HPDE6-E6E7 (cell line): ENCODE results near the gene ULK4.
"Not testable (repeated sequence)": the region's sequence is repeated elsewhere in the genome, so short reads cannot be mapped to it uniquely, and the experiment has no call there.

ENCODE experiments used
- DNase-seq: peaks from one replicate; pipeline ENCODE4 v3.0.0; 2011; ENCODE audit warnings: missing footprints; ENCODE audit errors: extremely low spot score

ULK4 gene

GRCh38 chr3:41768363-41768762 is 193.5 kb downstream of the ULK4 start:
- no peak for DNase-seq

DNA sequence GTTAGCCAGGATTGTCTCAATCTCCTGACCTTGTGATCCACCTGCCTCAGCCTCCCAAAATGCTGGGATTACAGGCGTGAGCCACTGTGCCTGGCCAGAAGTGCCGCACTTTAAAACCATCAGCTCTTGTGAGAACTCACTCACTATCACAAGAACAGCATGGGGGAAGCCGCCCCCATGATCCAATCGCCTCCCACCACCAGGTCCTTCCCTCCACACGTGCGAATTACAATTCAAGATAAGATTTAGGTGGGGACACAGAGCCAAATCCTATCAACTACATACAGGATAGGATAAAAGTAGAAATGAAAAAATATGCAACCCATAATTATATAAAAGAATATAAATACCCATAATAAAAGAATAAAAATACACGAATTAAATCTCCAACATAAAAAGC is 199.0 kb downstream of the ULK4 start:
- not testable (repeated sequence) for DNase-seq

GRCh38 chr3:41753651-41754050 is 208.3 kb downstream of the ULK4 start:
- DNase-seq, result no peak

- DNase-seq, result no peak
These were observed 210.3 kb downstream of the ULK4 start for GRCh38 chr3:41751597-41751996.

DNA sequence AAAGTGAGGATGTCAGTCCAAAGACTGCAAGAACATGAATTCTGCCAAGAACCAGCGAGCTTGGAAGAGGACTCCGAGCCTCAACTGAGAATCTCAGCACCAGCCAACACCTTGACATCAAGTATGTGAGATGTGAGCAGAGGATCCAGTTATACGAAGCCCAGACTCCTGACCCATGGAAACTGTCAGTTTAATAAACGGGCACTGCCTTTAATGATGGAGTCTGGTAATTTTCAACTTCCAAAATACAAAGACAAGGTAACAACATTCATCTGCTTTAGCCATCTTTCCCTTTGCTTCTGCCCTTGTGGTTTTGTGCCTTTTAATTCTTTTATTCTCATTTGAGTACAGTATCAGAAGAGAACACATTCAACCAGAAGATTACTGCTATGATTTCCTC is 211.9 kb downstream of the ULK4 start:
- no peak for DNase-seq

- no peak for DNase-seq
These were observed 215.7 kb downstream of the ULK4 start for GRCh38 chr3:41746215-41746614.

- DNase-seq, result no peak
These were observed 219.8 kb downstream of the ULK4 start for GRCh38 chr3:41742121-41742520.

GRCh38 chr3:41740374-41740886 is 221.5 kb downstream of the ULK4 start:
- DNase-seq, result no peak

DNA sequence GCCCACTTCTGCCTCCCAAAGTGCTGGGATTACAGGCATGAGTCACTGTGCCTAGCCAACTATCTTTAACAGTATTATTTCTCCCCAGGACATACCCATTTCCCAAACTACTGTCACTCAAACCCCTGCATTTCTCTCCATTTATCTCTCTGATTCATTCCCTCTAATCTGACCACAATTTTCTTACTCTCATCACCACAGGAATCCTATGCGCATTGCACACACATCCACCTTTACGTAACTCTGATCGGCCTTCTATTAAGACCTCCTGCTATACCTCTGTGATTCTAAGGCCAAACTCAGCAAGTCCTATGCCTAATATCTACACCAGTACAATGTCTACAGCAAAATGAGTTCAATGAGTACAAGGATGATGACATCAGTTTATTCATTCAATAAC is 235.0 kb downstream of the ULK4 start:
- no peak for DNase-seq

GRCh38 chr3:41717641-41718040 is 244.3 kb downstream of the ULK4 start:
- DNase-seq, result no peak

GRCh38 chr3:41716471-41716870 is 245.4 kb downstream of the ULK4 start:
- no peak for DNase-seq

DNA sequence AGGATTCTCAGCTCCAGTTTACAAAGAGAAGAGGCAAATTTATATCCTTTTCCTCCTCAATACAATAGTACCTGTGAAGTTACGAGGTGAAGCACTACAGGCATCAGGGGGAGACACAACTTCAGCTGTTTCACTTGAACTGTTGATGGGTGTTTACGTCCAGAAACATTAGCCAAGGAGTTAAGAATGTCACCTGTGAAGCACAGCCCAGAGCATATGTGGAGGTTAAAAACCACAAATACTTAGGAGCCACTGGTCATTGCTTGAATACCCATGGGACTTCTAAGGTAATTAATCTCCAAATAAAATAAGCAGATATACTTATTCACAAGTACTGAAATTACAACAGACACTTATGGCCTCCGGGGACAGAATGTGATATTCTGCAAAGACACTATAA is 246.5 kb downstream of the ULK4 start:
- no peak for DNase-seq

DNA sequence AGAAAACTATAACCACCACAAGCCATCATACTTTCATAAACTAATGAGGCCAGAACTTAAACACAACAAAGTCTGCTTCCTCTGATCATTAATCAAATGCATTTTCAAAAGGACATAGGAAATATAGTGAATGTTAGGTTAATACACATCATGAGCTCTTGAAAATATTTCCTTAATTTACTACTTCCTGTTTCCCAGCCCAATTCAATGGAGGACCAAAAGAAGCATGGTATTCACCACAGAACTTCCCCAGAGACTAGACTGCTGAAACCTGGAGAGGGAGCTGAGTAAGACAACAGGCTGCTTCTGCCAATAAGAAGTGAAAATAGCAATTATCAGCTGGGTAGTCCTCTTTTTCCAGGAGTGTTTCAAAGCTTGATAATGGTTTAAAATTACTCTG is 250.3 kb downstream of the ULK4 start:
- no peak for DNase-seq

DNA sequence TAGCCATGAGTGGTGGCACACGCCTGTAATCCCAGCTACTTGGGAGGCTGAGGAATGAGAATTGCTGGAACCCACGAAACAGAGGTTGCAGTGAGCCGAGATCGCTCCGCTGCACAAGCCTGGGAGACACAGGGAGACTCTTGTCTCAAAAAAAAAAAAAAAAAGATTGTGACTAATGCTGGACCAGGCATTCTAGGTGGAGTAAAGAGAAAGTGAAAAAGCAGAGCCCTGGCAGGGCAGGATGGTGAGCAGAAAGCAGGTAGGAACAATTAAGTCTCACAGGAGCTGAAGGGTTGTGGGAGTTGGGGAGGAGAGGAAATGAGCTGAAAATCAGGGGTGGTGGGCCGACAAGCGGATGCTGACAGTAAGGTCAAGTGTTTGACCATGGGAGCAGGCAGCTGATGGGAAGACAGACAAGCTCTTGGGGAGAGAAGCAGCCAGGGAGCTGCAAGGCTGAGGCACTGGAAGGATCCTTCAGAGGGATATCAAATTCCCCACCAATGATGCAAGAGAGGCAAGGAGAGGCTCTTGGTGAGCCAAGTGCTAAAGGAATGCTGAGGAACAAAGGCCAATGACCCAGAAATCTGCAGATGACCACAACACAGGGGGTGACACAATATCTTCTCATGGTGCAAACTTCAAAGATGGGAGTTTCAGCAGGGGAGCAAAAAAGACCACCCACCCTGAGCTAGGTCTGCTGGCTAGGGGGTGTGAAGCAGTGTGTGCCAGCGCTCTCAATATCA is 251.1 kb downstream of the ULK4 start:
- DNase-seq, result no peak

DNA sequence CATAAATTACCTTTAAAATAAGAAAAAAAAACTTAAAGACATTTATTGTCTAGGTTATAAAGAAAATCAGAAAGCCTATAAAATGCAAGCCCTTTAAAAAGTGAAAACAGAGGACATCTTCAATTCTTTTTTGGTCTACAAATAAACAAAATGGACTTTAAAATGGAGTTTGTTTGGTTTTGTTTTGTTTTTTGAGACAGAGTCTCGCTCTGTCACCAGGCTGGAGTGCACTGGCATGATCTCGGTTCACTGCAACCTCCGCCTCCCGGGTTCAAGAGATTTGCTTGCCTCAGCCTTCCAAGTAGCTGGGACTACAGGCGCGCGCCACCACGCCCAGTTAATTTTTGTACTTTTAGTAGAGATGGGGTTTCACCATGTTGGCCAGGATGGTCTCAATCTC is 252.7 kb downstream of the ULK4 start:
- not testable (repeated sequence) for DNase-seq

DNA sequence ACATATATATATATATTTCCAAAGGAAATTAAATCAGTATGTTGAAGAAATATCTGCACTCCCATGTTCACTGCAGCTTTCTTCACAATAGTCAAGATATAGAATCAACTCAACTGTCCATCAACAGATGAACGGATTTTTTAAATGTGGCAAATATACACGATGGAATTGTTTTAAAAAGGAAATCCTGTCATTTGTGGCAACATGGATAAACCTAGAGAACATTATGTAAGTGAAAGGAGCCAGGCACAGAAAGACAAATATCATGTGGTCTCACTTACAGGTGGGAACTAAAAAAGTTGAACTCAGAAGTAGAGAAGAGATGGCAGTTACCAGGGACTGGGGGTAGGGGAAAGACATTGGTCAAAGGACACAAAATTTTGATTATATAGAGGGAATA is 253.7 kb downstream of the ULK4 start:
- no peak for DNase-seq

GRCh38 chr3:41705893-41706292 is 256.0 kb downstream of the ULK4 start:
- DNase-seq, result no peak

- DNase-seq, result no peak
These were observed 260.7 kb downstream of the ULK4 start for GRCh38 chr3:41701191-41701698.

DNA sequence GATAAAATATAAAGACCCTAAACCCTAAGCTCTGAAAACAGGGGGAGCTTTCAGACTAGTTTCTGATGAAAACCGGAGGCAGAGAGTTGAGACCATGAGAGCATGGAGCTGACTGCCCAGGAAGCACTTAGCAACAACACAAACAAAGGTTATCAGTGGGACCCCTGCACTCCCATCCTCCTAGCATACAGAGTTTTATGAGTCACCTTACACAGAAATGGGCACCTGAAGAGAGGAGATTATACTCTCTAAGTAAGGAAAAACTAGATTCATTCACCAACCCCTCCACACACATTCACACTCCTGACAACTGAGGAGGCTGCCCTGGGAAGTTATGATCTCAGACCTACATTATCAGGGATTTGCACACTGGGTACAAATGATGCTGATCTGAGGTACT is 261.7 kb downstream of the ULK4 start:
- no peak for DNase-seq

GRCh38 chr3:41698898-41699297 is 263.0 kb downstream of the ULK4 start:
- DNase-seq, result no peak

- no peak for DNase-seq
These were observed 264.2 kb downstream of the ULK4 start for GRCh38 chr3:41697702-41698101.

GRCh38 chr3:41695806-41696205 is 266.1 kb downstream of the ULK4 start:
- DNase-seq, result not testable (repeated sequence)

GRCh38 chr3:41693799-41694198 is 268.1 kb downstream of the ULK4 start:
- no peak for DNase-seq
